NCI-H1105 (cell line): ENCODE measurements around the gene FZR1.
A peak's percentile ranks its signal among the peaks of the same experiment; 100 is the strongest.
"Not testable (repeated sequence)": the region's sequence is repeated elsewhere in the genome, so short reads cannot be mapped to it uniquely, and the experiment has no call there.

ENCODE experiments used
- DNase-seq: peaks from one replicate; lab custom pipeline; 2025; lab: John Stamatoyannopoulos, UW

Gene FZR1

DNA sequence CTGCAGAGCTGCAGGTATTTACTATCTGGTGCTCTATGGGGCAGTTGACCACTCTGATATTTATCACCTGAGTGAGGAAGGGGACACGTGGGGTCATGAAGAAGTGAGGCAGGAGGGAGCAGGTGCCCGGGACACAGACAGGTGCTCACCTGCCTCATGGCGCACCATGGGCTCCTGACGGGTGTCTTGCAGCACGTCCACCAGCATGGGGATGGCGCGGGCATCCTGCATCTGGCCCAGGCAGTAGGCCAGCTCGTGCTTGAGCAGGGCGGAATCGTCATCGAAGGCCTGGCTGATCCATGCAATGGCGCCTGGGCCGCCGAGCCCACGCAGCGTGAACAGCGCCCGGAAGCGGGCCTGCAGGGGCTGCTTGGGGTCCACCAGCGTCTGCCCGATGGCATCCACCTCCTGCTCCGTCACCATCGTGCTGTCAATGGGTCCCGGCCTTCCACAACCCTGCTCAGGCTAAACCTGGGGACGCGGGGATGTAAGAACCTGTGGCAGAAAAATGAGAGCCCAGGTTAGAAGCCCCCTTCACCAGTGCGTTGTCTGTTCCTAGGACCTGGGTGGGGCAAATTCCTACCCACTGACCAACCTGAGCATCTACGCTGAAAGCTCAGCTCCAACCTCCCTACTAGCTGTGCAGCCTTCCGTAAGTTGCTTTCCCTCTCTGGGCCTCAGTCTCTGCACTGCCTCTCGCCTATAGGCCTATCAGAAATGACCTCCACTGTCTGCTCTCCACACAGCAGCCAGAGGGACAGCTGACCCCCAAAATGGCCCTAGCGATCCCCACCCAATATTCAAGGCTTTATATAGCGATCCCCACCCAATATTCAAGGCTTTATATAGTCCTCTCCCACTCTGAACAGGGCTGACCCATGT, 9.5 kb upstream of the FZR1 start:
- no peak for DNase-seq

DNA sequence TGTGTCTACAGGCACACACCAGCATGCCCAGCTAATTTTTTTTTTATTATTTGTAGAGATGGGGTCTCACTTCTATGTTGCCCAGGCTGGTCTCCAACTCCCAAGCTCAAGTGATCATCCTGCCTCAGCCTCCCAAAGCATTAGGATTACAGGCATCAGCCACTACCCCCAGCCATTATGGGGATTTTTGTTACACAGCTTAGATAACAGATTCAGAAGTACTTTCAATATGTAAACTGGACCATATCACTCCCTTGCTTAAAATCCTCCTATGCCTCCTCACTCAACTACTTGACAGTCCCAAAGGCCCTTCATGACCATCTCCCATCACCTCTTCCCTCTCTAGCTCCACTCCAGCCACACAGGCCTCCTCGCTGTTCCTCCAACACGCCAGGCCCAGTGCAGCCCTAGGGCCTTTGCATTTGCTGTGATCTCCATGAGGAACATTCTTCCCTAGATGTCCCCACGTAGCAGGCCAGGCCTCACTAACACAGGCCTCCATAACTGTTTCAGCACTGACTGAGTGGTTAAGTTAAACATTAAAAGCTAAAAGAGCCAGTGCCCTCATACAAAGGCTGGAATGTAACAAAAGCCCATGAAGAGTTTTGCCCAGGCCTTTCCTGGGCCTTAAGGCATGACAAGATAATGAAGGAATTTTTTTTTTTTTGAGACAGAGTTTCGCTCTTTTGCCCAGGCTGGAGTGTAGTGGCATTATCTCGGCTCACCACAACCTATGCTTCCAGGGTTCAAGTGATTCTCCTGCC, 8.2 kb upstream of the FZR1 start:
- DNase-seq = no peak

DNA sequence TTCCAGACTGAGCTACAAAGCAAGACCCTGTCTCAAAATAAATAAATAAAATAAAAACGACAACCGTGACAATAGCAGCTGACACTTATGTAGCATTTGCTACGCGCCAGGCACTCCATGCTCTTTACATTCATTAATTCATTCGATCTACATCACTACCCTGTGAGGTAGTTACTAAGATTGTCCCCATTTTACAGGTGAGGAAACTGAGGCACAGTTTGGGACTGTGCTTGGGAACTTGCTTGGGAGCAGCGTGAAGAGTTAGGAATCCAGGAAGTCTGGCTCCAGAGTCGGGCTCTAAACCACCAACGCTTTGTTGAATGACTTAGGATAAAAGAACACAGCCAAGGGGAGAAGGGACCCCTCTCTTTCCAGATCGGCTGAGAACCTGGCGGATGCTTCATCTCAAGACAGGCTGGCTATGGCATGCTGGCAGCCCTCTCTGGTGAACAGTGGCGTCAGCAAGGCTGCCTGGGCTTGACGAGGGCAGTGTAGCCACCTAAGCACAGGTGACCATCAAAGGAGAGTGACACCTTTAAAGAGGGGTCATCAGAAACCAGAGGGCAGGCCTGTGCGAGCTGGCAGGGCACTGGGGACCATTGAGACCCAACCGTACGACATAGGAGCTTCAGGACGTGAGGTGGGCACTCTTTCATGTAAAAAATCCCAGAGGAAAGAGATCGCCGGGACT, 6.2 kb upstream of the FZR1 start:
- no peak for DNase-seq

DNA sequence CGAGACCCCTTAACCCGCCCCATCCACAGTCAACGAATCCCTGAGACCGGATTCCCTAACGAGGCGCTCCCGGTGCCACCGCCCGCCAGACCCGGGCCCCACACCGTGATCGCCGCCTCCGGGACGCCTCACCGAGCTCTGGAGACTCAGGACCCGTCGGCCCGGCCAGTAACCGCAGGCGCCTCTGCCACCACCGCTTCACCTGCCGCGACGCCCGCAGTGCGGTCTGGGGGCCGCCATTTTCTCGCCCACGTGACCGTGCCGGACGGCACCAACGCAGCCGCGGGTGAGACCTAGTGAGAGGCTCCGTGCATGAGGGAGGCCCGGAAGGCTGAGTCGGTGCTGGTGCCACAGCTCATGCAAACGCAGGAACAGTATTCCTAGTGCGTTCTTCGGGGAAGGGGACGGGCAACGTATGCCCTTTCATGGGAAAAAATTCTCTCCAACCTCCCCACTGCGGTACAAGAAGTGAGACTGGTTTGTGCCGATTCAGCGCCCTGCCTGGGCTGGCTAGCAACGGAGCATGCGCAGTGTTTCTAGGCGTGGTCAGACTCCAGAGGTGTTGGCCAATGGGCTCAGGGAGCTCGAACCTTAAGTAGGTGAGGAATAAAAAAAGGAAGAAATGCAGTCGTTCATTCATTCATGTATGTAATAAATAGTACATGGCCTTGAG, 5.5 kb upstream of the FZR1 start, which contains the start of gene DOHH:
DOHH (minus strand) TSS at position 246 of the 673 bp plus-strand sequence. CDS start 3,860 bp downstream, outside the sequence.
- DNase-seq = peak; percentile 94

DNA sequence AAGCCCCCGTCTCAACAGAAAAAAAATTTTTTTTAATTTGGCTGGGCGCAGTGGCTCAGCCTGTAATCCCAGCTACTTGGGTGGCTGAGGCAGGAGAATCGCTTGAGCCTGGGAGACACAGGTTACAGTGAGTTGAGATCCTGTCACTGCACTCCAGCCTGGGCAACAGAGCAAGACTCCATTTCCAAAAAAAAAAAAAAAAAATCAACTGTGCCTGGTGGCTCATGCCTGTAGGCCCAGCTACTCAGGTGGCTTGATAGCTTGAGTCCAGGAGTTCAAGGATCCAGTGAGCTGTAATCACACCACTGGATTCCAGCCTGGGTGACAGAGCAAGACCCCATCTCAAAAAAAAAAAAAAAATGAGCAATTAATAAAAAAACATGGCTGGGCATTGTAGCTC, 4.3 kb upstream of the FZR1 start:
- DNase-seq = no peak

DNA sequence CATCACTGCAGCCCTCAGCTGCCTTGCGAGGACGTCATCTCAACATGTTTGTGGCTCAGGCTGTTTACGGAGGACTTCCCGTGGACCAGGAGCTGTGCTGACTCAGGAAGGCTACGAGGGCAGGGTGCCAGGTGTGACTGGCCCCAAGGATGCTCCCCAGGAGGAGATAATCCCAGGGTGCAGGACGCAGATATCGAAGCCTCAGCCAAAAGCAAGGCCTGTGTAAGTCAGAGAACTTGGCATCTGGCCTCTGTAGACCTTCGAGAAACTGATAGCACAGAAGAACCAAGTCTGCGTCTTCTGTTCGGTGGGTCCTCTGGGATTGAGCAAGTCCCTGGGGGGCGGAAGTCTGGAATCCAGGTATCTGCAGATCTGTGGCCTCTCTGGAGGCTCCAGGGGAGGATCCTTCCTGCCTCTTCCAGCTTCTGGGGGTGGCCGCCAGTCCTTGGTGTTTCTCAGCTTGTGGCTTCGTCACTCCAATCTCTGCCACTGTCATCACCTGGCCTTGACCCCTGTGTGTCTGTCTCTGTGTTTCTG, 3.0 kb upstream of the FZR1 start:
- no peak for DNase-seq

DNA sequence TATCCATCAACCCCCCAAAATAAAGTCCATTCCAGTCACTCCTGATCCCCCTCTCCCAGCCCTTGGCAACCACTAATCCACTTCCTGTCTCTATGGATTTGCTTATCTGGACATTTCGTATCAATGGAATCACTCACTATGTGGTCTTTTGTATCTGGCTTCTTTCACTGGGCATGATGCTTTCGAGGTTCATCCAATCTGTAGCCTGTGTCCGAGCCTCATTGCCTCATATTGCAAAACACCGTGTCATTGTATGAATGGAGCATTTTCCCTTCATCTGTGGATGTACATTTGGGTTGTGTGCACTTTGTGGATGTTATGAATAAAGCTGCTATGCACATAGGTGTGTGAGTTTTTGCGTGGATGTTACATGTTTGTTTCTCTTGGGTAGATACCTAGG, 1.4 kb upstream of the FZR1 start:
- DNase-seq = no peak

DNA sequence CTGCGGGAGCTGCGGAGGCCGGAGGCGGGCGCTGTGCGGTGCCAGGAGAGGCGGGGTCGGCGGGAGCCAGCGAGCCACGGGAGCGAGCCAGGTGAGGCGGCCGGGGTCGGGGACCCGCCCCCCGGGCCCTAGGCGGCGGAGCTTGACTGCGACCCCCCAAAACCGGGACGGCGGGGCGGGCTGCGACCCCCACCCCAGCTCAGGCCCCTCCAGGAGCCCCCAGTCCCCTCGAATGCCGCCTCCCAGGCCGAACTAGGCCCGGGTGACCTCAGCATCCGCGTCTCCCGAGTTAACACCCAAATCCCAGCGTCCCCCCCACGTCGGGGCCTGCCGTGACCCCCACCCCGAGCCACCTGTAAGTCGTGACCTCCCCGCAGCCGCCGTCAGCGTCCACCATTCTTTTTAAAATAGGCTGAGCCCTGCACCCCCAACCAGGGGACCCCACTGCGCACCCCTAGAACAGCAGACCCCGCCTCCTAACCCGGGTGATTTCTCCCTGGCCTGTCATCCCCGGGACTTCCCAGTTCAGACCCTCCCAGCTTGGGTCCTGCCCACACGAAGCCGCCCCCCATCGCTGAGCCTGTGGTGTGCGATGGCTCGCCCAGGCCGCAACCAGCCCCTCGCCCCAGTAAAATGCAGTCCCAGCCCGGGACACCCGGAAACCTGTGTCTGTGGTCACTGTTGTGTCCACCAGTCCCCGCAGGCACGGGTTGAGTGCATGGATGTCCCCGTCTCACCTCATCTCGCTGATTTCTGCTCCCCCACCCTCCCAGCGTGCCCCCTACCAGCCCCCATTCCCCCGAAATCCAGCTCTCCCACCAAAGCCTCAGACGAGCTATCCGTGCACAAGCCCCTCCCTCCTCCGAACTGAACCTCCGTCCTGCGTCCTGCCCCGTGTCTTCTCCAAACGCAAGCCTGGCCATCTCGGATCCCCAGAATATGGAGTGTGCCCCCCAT, 551 bp downstream of the FZR1 start:
- DNase-seq = no peak

DNA sequence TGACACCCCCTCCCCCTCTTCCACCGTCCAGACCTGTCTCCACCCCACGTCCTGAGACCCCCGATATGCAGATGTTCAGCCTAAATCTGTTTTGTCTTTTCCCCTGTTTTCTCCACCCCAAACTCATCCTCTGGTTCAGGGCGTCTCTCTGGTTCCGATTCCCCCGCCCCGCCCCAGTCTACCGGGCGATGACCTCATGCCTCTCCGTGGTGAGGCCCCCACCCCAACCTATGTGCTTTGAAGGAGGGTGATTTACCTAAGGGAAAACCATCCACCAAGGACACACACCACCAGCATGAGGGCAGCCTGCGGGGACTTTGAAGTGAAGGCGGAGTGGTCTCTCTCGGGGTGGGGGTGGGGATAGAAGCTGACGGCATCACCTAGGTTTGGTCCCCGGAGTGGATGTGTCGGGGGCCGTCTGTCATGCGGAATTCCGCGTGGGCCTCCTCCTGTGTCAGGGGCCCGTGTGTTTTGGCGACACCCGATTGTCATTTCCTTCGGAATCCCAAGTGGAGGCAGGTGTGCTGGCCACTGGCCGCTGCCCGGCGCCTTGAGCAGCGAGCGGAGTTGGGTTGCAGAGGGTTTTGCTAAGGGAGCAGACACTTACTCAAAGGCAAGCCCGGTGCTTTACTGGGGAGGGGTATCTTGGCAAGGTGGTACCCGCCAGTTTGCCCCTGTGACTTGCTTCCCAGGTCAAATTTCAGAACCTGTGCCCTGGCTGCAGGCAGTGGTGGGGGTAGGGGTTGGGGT, 1.4 kb downstream of the FZR1 start:
- no peak for DNase-seq

DNA sequence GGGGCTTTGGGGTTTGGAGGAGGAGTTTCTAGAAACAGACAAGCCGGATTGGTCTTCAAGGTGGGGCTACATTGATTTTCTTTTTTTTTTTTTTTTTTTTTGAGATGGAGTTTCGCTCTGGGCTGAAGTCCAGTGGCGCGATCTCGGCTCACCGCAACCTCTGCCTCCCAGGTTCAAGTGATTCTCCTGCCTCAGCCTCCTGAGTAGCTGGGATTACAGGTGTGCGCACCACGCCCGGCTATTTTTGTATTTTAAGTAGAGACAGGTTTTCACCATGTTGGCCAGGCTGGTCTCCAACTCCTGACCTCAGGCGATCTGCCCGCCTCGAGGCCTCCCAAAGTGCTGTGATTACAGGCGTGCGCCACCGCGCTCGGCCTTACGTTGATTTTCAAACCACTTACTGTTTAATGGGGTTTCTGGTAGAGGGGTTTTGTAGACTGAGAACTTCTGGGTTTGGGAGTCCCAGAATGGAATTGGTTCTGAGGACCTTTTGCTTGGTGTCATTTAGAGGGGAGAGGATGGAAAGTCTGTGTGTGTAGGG, 2.1 kb downstream of the FZR1 start:
- not testable (repeated sequence) for DNase-seq

DNA sequence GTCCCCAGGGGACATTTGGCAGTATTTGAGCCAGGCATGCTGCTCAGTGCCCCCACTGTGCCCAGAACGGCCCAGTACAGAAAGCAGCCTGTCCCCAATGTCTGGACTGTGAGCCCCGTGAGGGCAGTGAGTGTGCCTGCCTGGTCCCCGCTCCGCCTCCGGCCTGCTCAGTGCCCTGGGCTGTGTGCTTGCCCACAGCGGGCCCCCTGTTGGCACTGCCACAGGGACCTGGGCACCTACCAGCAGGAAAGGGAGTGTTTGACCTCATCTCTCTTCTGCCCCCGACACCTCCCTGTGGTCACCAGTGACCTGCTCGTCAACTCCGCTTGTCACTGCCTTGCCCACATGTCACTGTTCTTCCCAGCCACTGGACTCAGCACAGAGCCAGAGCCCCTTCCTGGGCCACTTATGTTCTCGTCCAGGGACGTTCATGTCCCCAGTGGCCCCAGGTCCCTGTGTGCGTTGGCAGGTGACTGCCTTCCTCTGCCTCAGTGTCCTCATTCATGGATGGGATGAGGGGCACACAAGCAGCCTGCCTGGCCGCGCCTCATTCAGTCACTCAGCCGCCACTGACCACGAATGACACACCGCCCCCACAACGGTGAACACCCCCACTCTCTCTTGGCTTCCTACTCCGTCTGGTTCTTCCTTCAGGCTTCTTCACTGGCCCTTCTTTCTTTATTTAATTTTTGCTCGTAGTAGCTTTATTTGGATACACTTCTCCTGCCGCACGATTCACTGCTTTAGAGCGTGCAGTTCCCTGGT, 2.8 kb downstream of the FZR1 start:
- DNase-seq = no peak

DNA sequence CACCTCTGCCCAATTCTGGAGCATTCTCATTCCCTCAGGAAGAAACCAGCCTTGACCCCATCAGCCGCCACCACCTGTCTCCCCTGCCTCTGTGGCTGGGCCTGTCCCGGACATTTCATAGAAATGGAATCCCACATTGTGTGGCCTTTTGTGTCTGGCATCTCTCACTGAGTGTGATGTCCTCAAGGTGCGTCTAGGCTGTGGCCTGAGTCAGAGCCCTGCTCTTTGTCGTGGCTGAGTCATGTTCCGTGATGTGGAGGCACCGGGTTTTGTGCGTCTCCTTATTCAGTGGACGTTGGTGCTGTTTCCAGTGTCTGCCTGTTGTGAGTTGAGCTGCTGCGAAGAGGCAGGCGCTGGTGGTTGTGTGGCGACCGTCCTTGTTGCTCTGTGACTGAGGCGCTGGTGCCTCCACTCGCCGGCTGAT, 3.5 kb downstream of the FZR1 start:
- no peak for DNase-seq

DNA sequence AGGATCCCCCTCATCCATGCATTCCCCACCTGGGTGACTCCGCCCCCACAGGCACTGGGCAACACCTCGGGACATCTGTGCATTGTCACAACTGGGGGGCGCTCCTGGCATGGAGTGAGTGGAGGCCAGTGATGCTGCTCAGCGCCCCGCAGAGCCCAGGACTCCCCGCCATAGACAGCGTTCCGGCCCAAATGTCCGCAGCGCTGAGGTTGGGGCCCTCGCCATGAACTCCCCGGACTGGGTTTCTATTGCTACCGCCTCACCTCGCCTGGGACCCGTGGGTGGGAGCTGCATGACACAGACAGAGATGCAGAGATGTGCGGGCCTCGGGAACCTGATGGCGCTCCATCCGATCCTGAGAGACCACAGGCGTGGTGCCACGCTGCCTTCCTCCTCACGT, 4.6 kb downstream of the FZR1 start:
- DNase-seq = no peak

DNA sequence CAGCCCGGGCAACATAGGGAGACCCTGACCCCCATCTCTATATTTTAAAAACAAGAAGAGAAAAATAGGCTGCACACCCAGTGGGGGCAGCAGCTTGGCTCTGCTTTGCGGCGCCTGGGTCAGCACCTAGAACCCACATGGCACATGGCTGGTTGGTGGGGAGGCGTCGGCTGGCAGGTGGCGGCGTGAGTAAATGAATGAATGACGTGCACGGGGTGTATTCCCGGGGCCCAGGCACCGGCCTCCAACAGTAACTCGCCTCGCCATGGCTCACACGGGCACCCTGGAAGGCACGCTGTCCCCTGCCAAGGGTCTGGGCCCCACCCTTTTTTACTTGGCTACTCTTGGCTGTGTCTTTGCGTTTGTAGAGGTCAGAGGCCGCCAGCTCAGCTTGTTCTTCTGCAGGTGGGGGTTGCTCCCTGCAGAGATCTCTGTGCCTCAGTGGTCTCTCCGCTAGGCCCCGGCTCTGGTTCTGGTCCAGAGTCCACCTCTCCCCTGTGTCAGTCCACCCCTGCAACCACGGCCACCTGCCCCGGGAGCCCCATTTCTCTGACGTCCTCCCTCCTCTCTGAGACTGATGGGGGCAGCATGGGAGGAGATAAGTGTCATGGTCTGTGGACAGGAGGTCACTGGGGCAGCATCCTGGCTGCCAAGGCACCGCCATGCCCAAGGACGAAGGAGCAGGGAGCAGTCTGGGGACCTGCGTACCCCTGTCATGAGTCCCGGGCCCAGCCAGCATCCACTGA, 5.6 kb downstream of the FZR1 start:
- no peak for DNase-seq

DNA sequence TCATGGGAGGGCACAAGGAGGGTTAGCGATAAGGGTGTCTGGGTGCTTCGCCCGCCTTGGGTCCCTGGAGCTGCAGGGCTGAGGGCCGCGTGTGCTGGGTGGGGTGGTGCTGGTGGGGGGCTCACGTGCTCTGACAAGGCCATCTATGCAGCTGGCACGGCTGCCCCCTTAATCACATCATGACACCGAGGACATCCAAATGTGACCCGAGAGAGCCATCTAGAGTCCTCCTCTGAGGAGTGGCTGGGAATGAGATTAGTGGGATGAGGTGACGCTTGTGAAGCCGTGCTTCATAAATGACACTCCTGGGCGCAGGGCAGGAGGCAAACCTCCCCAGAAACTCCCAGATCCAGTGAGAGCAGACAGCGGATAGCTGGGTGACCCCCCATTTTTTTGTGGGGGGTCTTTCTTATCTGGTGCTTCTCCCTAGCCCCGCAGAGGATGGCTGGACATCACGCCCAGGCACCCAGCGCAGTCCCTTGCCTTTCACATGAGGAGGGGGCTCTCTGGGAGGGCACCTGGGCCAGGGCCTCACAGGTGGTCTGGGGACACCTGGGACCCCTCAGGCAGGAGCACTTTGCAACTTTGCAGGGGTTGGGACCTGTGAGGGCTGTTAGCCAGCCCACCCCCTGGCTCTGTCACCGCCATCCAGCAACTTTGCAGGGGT, 6.6 kb downstream of the FZR1 start:
- DNase-seq = no peak

DNA sequence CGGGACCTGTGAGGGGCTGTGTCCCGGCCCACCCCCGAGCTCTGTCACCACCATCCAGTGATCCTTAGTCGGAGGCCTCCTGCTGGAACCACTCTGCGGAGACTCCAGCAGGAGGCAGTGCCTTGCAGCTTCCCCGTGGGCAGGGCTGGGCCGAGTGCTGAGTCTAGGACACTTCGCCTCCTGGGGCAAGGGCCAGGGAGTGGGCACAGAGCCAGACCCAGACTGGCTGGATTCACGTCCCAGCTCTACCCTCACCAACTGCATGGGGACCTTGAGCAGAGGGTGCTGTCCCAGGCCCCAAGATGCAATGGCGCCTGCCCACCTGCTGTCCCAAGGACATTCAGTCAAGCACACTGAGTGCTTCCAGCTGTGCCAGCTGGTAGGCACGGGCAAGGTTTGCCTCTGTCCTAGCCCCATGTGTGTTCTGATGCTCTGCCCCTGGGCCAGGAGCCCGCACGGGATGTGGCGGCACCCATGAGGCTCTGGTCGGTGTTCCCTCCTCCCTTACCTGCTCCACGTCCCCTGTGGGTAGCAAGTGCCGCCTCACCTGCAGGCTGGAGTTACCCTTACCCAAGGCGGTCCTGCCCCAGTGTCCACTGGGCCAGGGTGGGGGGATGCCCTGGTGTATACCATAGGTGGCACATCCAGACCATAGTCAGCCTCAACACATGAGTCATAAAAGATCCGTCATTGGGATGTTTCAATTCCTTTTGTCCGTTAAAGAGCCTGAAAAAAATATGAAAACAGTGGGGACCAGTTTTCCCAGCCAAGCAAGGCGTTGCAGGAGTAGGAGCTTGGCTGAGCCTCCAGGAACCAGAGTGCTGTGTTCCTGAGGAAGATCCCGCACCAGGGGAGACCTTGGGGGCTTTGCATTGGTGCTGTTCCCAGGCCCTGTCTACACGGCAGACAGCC, 7.4 kb downstream of the FZR1 start:
- no peak for DNase-seq
